Measurements from ENCODE around the gene CXCL1.

Gene CXCL1
- total RNA-seq = 0 reads per million in 2 experiments

DNA sequence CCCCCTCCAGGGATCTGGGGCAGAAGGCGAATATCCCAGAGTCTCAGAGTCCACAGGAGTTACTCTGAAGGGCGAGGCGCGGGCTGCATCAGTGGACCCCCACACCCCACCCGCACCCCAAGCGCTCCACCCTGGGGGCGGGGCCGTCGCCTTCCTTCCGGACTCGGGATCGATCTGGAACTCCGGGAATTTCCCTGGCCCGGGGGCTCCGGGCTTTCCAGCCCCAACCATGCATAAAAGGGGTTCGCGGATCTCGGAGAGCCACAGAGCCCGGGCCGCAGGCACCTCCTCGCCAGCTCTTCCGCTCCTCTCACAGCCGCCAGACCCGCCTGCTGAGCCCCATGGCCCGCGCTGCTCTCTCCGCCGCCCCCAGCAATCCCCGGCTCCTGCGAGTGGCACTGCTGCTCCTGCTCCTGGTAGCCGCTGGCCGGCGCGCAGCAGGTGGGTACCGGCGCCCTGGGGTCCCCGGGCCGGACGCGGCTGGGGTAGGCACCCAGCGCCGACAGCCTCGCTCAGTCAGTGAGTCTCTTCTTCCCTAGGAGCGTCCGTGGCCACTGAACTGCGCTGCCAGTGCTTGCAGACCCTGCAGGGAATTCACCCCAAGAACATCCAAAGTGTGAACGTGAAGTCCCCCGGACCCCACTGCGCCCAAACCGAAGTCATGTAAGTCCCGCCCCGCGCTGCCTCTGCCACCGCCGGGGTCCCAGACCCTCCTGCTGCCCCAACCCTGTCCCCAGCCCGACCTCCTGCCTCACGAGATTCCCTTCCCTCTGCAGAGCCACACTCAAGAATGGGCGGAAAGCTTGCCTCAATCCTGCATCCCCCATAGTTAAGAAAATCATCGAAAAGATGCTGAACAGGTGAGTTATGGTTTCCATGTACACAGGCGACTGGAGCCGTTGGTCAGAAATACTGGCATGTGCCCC lies at the start of gene CXCL1:
Gene CXCL1 (plus strand): TSS at position 264 of the 926 bp plus-strand sequence. CDS start 78 bp downstream, at position 342.
- DNase-seq (ENCODE audit: low read depth) = no peak

DNA sequence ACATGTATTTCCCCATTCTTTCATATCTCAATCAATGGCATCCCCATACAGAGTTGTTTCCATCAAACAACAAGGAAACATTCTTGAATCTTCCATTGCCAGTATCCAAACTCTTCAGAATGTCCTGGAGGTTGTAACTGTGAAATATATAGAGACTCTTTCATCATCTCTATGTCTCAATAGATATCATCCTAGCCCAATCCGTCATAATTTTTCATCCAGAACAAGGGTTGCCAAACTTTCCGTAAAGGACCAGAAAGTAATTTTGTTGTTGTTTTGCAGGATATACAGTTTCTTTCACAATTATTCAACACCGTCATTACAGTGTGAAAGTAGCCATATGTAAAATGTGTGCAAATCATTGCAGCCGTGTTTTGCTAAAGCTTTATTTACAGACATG lies 47.9 kb upstream of the CXCL1 start:
- DNase-seq (ENCODE audit: low read depth) = no peak

DNA sequence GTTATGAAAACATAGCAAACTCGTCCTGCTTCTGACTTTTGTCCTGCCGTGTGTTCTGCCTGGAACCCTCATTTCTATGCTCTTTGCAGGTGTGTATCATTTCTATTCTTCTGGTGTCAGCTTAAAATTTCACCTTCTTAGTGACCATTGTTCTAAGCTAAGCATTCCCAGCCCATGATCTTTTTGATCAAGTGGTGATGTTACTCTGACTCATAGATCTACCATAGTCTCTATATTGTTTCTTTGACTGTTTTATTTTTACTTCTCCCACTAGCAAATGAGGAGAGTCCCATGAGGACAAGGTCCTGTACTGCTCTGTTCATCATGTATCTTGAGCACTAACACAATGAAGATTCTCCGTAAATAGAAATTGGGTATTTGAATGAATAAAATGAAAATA lies 46.8 kb upstream of the CXCL1 start:
- no peak for DNase-seq (ENCODE audit: low read depth)

DNA sequence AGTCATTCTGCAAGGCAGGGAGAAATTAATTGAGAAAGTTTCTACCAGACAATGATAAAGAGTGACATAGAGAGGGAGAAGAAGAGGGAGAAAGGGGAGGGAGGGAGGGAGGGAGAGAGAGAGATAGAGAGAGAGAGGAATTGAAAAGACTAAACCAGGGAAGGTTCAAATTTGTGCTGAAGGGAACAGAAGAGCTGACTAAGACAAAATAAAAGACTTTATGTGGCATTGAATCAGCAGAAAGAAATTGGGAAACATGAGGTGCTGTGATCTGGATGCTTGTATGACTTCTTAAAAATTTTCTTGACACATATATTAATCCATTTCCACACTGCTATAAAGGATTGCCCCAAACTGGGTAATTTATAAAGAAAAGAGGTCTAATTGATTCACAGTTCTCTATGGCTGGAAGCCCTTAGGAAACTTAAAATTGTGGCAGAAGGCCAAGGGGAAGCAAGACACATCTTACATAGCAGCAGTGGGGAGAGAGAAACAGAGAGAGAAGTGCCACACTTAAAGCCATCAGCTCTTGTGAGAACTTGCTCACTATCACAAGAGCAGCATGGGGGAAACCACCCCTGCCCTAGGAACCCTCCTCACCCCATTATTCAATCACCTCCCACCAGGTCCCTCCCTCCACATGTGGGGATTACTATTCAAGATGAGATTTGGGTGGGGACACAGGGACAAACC lies 46.2 kb upstream of the CXCL1 start:
- DNase-seq (ENCODE audit: low read depth) = no peak

DNA sequence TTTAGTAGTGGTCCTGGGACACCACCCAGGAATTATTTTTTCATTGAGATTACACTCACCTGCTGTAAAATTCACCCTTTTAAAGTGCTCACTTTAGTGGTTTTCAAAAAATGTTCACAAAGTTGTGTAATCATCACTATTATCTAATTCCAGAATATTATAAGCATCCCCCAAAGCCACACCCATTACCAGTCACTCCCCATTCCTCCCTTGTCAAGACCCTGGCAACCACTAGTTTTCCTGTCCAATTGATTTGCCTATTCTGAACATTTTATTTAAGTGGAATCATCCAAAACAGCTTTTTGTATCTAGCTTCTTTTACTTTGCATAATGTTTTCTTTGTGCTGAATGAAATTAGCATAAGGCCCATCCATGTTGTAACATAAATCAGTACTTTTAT lies 45.4 kb upstream of the CXCL1 start:
- no peak for DNase-seq (ENCODE audit: low read depth)

DNA sequence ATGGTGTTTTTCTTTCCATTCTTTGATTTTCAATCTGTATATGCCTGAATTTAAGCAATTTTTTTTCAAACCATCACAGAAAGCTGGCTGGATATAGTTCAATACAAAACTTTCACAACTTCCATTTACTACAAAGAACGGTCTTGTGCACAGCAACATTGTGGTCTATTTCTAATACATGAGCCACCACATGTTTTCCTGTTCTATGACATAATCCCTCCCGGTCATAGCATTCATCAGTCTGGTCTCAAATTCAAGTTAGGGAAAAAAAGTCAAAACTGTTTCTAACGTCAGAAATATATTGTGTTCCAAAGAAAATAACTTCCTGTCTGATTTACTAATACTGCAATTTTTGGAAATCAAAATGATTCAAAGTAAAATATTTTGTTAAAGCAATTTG lies 40.2 kb upstream of the CXCL1 start:
- no peak for DNase-seq (ENCODE audit: low read depth)

DNA sequence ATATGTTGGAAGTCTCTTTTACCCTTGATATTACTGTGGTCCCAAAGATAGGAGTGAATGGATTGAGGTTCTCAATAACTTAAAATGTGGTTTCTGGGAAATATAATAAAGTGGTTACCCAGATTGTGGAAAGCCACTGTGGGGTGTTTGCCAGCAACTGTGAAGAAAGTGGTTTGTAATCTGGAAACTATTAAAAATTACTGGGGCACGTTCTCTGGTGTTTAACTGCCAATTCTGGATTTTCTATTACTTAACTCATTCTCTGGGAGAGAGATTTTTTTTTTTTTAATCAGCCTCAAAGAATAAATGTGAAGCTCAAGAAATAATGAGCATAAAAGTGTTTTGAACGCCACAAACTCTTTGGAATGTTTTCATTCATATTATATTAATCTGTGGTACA lies 37.6 kb upstream of the CXCL1 start:
- DNase-seq (ENCODE audit: low read depth) = no peak

DNA sequence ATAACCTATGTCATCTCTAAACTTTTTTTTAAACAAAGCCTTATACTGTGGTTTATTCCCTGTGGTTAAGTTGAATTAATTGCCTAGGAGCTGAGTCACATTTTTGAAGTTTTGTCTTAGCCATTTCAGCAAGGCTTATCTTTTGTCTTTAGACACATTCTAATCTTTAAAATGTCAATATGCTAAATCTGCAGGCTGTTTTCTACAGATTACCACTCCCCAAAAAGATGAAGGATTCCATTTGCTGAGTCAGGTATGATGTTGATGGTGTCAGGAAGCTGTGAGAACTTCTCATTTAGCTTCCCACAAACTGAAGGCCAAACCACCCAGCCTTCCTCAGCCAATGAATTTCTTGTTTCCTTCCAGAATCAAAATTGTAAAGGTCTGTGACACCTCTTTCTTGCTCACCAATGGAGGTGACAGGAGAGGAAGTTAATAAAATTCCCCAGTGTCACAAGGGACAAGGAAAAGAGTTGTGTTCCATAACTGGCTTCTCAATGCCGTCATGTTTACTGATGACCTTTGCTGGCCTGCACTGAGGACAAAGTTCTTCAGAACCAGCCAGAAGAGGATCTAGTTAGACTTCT lies 36.4 kb upstream of the CXCL1 start:
- no peak for DNase-seq (ENCODE audit: low read depth)

DNA sequence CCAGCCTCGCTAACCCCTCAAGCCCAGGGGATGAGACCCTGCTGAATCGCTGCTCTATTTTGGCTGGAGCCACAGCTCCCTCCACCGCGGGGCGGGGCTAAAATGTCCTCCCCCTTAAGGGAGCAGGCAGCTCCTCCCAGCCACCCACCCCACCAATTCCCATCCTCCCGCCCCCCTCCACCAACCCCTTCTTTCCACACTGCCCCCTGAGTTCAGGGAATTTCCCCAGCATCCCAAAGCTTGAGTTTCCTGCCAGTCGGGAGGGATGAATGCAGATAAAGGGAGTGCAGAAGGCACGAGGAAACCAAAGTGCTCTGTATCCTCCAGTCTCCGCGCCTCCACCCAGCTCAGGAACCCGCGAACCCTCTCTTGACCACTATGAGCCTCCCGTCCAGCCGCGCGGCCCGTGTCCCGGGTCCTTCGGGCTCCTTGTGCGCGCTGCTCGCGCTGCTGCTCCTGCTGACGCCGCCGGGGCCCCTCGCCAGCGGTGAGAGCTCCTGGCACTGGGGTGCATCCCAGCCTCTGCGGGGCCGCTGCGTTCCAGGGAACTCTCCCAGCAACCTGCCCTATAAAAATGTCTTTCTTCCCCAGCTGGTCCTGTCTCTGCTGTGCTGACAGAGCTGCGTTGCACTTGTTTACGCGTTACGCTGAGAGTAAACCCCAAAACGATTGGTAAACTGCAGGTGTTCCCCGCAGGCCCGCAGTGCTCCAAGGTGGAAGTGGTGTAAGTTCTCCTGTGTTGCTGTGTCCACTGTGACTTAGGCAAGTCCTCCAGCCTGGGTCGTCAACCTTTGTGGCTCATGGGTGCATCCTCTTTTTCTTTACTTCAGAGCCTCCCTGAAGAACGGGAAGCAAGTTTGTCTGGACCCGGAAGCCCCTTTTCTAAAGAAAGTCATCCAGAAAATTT lies 32.6 kb upstream of the CXCL1 start, which contains the start of gene CXCL6:
Gene CXCL6 (plus strand): TSS at position 306 of the 907 bp plus-strand sequence. CDS start 73 bp downstream, at position 379.
- DNase-seq (ENCODE audit: low read depth) = no peak

DNA sequence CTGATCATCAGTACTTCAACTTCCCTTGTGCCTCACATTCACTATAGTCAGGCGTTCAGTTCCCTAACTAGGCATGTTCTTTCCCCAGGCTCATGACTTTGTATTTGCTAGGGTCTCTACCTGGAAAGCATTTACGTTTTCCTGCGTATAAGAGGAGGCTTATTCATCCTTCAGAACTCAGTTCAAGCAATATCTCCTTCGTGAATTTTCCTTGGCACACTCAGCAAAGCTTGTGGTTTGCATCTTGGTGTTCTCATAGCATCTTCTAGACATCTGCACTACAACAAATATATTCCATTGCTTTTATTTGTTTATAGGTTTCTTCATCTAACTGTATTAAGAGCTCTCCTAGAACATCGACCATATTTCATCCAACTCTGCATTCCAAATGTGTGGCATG lies 30.1 kb upstream of the CXCL1 start:
- DNase-seq (ENCODE audit: low read depth) = no peak

DNA sequence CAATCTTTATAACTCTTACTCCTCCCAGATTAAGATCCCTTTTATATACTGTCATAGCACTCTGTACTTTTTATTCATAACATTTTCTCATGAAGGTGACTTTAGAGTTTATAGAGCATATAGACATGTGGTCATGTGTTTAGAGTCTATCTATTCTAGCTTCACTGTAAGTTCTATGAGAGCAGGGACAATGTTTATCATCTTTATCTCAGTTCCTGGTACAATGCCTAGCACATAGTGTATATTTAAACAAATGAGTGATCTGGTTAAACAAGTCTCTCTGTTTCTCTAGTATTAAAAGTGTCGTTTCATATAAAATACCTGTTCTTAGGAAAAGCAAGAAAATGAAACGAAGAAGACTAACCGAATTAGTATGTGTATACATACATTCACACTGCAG lies 29.5 kb upstream of the CXCL1 start:
- DNase-seq (ENCODE audit: low read depth) = no peak

DNA sequence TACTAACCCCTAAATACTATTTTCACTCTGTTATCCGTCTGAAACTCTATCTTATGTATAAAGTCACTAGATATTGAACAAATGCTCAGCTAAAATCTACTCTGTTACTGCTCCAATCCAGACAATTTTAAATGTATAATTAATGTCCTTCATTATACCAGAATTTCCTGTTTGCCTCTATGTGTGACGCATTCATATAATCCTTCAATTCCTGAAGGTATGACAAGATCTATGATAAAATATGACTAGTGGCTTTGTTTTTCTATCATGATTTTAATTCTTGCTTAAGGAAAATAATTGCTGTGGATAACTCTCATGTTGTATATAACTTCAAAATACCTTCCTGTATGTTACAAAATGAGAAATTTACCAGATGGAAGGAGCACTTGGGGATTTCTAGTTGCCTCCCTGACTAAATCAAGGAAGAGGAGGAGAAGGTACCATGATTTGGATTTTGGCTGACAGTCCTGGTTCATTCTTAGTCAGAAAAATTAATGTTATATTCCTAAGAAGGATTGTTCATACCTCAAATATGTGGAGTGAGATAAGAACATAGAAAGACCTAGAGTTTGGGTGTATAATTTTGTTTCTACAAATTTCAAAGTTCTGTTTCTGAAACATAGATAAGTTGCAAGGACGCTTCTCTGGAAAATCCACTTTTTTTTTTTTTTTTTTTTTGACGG lies 27.8 kb upstream of the CXCL1 start:
- no peak for DNase-seq (ENCODE audit: low read depth)

DNA sequence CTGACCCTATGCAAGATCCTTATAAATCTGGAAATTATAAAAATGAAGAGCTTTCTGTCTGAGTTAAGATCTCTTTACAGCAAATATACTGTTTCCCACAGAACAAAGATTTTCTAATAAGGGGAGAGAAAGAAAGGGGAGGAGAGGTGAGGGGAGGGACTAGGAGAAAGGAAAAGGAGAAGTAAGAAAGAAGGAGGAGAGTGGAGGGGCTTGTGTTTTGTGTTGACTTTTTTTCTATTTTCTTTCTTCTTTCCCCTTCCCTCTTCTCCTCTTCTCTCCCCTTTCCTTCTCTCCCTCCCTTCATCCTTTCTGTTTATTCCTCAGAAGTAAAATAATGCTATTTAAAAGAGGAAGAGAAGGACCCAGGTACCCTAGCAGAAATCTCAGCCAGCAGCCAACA lies 26.5 kb upstream of the CXCL1 start:
- DNase-seq (ENCODE audit: low read depth) = no peak

DNA sequence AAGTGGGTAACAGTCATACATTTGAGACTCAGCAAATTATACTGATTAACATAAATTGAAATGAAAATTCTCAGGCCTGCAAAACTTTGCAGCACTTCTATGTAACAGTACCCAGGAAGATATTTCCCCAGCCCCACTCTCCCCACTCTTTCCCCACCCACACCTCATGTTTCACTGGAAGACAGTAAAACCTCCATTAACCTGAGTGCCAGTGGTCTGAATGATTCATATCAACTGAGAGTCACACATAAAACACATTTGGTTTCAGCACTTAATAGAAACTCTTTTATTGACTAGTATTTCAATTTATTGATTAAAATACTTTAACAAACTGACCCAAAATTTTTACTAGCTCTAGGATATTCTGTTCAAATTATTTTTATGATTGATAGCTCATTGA lies 25.8 kb upstream of the CXCL1 start:
- no peak for DNase-seq (ENCODE audit: low read depth)

DNA sequence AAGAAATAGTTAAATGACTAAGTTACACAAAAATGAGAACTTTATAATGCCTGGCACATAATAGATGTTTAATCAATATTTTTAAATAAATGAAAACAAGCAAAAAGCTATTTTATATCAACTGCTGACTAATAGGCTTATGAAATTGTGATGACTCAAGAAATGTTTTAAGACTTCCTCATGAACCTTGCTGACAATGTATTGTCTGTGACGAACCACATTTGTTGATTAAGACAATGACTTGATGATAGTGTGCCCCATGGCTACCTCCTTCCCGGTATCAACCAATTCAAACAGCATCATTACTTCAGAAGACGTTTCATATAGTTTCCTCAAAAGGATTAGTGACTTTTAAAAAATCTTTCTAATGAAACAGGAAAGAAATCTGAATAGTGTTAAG lies 24.8 kb upstream of the CXCL1 start:
- no peak for DNase-seq (ENCODE audit: low read depth)

DNA sequence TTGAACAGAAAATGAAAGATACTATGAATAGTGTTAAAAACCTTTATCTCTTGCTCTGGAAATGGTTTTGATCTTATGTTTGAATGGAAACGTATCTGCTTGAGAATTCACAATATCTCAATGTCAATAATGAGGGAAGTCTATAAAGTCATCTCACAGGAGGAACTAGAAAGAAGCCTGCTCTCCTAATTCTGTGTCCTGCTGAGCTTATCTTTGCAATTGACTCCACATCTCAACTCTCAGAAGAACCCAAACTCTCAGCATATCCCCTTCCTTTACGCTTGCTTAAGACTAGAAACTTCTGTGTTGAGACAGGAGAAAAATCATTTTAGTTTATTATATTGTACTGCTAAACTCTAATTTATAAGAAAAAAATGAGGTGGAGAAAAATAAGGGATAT lies 24.4 kb upstream of the CXCL1 start:
- no peak for DNase-seq (ENCODE audit: low read depth)

DNA sequence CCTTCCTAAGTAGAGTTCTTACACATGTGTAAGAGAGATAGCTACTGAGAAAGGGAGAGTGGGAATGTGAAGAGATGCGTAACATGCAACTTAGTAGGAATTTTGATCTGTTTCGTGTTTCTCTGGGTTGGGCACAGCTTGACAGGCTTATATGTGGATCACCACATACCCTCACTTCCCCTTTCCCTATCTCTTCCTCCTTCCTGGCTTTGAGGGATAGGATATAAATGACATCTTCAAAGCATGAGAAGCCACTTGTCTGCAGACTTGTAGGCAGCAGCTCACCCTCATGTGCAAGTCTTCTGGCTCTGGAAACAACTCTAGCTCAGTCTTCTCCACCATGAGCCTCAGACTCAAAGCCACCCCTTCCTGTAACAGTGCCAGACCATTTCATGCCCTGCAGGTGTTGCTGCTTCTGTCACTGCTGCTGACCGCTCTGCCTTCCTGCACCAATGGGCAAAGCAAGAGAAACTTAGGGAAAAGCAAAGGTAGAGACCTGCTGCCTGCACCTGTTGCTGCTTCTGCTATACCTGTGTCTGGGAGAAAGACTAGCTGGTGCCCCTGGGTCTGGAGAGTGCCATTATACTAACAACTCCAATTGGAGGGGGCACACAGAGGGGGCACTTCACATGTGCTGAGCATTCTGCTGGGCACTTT lies 21.5 kb upstream of the CXCL1 start:
- no peak for DNase-seq (ENCODE audit: low read depth)

DNA sequence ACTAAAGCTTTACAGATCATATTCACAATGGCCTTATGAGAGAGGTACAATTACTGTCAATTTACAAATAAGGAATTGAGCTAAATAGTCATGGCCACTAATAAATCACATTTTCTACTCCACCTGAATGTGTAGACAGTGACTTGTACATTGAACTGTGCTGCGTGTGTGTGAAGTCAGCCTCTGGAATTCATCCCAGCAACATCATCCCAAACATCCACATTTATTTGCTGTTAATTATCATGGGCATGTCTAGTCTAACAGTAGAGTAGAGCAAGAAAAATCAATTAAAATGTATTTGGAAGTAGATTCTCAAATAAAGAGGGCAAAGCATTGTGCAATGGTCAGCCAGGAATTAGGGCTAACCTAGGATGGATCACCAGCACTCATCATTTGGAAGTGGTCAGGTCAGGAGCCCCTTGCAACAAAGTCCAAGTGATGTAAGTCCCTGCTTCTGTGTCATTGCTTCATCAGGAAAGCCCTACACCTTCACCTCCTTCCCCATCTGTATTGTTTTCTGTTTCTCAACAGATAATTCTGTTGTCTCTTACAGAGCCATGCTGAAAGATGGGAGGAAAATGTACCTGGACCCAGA lies 20.9 kb upstream of the CXCL1 start:
- no peak for DNase-seq (ENCODE audit: low read depth)

DNA sequence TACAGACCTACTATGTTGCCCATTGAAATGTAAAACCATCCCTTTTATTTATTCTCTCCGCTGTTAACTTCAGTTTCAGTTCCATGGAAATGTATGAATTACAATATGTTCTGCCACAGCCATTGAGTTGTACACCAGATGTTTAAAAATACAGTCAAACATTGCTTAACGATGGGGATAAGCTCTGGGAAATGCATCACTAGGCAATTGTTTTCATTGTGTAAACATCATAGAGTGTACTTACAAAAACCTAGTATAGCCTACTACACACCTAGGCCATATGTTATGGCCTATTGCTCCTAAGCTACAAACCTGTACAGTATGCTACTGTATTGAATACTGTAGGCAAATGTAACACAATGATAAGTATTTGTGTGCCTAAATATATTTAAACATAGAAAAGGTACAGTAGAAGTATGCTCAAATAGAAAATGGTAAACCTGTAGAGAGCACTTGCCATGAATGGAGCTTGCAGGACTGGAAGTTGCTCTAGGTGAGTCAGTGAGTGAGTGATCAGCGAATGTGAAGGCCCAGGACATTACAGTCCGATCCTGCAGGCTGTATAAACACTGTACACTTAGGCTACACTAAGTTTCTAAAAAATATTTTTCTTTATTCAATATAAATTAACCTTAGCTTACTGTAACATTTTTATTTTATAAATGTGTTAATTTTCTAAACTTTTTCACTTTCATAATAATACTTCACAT lies 18.8 kb upstream of the CXCL1 start:
- DNase-seq (ENCODE audit: low read depth) = no peak

DNA sequence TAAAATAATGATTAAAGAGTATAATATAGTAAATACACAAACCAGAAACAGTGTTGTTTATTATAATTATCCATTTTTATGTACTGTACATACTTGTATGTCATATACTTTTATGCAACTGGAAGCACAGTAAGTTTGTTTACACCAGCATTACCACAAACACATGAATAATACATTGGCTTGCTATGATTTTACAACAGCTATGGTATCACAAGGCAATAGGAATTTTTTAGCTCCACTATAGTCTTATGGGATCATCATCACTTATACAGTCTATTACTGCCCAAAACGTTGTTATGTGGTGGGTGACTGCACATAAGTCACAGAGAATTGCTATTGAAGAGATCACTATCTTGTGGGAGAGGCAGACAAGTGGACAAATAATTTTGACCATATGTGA lies 17.9 kb upstream of the CXCL1 start:
- no peak for DNase-seq (ENCODE audit: low read depth)
